Stimulated activated CD8-positive, alpha-beta memory T cell treated with anti-CD3 and anti-CD28 coated beads, Interleukin-4, amount 100 ng/mL, for 48 hours (primary cell): Measurements from ENCODE around the gene DOCK2.
"Not testable (repeated sequence)": the region's sequence is repeated elsewhere in the genome, so short reads cannot be mapped to it uniquely, and the experiment has no call there.

Experiments
- DNase-seq: peaks from one replicate; pipeline ENCODE4 v3.0.0-alpha.2; 2020

The DOCK2 gene

DNA sequence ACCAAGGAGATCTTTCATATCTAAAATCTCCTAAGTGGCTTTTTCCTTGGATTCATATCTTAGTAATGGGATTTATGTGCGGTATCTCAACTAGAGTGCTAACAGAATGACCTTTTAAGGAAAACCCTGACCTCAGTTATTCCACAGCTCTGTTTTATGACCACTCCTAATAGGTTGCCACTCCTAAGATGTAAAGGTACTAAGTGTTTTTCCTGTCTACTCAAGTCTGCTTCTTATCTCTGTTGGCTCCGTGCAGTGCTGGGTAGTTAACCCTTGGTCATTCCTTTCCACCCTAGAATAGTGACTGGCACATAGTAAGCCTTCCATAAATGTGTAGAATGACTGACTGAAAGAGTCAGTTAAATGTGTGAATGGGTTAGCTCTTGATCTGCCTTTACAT, 161.4 kb downstream of the DOCK2 start:
- no peak for DNase-seq

DNA sequence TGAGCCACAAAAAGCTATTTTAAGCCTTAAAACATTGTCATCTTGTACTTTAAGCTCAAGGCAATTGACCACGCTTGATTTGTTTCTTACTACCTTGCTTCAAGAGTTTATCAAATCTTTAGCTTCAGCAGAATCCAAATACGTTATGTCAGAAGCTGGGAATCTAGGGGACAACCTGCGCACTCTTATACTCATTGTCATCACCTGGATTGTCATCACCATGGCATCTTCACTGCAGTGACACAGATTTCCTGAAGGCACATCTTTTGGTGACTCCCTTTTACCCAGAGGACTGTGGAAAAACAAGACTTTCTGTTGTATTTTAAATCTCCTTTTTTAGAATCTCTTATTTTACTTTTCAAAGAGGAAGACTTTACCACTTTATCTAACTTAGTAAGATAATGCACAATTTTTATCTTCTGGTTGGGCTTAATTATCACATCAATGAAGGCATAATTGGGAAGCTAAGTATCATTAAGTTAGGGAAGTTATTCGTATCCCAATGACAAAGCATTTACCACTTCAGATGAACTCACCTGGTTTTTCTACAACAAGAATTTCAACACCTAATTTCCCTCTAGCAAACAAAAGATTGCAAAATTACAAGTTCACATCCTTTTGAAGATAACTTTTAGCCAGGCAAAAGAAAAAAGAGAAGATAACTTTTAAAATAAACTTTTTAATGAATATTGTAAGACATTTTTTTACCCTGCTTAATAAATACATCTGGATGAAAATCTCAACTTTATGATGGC, 162.0 kb downstream of the DOCK2 start:
- no peak for DNase-seq

DNA sequence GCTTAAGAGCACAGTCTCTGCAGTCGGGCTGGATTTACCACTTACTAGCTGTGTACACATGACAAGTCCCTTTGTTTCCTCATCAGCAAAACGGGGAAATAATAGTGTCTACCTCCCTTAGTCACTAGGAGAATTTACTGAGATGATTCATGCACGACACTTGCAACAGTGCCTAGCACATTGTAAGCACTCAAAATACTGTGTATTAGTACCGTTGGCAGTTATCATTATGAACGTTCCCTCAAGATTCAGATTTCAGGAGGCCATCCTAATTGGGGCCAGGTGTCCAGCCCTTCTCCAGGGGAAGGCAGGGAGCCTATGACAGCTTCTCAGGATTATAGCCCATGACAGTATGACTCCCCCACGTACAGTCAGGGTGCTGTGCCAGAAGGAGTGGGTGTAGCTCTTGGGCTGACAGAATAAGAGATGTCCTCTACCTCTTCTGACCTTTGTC, 164.3 kb downstream of the DOCK2 start:
- DNase-seq: no peak

DNA sequence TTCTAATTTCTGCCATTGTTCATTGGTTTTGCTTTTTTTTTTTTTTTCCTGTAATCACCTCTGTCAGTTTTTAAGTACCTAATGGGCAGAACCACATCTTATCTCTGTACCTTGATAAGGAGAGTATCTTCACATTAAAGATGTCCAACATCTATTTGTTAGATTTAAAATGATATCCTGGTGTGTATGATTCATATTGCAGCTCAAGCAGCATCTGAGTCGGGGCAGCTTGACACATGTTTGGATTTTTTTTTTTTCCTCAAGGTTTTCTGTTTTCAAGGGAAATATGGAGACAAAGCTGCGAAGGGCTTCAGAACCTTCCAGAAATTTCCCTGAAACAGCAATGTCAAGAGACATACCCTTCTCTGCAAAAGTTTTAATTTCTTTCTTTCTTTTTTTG, 164.7 kb downstream of the DOCK2 start:
- DNase-seq: no peak

DNA sequence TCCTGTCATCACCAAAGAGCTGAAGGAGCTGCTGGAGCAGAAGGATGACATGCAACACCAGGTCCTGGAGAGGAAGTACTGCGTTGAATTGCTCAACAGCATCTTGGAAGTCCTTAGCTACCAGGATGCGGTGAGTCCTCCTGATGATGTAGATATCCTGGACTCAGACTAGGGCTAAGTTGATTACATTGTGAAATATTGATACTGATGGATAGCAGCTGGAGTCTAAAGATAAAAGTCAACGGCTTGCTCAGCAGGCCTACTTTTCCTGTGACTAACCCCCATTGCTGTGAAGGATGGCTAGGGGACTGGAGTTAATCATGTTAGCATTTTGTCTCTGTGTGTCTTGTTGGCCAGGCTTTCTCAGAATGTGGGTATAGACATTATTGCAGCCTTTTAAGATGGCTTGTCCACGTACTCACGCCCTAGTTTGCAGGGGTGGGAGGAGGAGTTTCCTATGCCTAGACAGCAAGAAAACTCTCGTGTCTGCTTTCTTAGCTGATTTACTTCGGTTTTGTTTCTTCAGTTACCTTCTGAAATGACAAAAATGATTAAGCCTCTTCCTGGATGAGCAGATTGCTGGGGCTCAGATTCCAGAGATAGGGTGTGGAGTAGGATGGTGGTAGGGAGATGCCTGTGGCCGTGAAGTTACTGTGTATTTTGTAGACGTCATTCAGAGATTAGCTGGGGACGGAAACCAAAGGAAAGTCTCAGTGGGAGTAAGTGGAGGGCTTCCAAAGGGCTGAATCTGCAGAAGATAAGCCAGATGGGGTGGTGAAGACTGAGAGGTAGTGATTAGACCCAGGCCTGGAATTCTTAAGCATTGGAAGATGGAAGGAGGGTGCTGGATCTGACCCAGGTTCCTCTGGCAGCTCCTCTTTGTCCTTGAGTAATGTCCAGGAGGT, 166.3 kb downstream of the DOCK2 start:
- DNase-seq: peak; percentile 34

DNA sequence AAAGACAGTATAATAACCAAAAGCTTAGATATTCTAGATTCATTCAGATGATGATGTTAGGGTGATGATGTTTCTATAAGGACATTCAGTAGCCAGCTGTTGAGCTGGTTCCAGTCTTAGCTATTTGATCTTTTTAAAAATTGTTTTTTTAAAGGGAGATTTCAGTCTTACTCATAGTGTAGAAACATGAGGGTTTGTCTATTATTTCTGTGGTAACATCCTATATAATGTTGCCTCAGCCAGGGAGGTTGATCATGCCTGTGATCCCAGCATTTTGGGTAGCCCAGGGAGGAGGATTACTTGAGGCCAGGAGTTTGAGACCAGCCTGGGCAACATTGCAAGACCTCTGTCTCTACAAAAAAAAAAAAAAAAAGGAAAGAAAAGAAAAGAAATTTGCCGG, 167.8 kb downstream of the DOCK2 start:
- DNase-seq: no peak

DNA sequence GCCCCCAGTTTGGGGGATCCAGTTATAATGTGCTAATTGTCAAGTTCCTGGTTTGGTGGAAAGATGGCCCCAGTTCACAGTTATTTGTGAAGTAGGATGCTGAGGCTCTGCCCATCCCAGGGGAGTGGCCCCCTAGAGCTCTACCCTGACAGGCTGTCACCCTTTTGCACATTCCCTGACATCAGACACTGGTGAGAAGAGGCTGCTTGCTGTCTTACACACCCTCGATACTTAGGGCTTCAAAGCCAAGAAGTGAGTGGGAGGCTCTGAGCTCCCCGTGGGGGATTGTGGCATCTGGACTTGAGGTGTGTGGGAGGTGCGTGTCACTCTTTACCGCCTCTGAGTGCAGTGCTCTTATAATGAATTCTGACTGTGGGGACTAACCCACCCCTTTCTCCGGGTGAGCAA, 168.5 kb downstream of the DOCK2 start:
- peak; percentile 76 for DNase-seq

DNA sequence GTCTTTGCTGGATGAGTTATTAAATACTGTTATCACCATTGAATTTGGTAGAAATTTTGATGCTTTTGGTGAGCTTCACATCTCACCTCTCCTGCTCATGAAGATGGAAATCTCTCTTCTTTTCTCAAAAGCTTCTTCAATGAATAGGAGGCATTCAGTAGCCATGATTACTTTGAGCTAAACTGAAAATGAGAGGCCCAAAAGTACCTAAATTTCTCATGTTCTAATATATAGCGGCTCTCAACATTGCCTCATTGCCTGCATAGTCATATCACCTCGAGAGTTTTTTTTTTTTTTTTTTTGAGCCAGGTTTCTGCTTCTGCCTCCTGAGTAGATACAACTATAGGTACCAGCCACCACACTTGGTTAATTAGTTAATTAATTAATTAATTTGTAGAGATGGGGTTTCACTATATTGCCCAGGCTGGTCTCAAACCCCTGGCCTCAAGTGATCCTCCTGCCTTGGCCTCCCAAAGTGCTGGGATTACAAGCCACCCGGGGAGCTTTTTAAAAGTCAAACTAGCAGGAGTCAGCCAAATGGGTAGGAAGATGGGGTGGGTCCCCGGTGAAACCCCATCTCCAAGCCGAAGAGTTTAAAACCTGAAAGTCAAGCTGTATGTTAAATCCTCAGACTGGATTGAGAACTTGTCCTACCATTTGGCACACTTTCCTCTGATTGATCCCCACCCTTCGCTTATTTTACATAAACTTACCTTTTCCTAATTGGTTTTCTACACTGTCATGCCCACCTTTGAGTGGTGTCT, 169.0 kb downstream of the DOCK2 start:
- no peak for DNase-seq

DNA sequence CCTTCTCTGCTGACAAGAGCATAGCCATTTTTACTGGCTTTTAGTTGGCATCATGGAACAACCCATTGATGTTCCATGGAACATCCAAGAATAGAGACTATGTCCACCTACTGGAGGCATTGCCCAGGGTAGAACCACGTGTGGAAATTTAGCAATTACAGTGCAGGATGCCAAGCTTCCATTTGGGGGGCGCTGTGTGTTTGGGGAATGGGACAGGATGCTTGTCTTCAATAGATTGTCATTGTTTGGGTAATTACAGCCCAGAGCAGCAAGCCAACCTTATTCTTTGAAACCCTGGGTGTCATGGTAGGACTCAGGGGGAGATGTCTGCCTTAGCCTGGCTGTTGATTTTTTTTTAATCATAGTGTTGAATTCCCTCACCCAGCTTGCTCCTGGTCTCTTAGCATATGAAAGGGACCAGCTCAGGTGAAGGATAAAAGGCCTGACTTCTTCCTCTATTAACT, 171.1 kb downstream of the DOCK2 start:
- no peak for DNase-seq

DNA sequence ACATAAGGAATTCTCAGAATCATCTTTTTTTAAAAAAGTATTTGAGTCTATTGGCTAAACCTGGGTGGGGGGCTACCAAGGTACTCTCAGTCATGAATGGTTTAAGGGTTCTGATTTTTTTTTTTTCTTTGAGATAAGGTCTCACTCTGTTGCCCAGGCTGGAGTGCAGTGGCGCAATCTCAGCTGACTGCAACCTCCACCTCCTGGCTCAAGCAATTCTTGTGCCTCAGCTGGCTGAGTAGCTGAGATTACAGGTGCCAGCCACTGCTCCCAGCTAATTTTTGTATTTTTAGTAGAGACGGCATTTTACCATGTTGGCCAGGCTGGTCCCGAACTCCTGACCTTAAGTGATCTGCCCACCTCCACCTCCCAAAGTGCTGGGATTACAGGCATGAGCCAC, 171.8 kb downstream of the DOCK2 start:
- DNase-seq: not testable (repeated sequence)

DNA sequence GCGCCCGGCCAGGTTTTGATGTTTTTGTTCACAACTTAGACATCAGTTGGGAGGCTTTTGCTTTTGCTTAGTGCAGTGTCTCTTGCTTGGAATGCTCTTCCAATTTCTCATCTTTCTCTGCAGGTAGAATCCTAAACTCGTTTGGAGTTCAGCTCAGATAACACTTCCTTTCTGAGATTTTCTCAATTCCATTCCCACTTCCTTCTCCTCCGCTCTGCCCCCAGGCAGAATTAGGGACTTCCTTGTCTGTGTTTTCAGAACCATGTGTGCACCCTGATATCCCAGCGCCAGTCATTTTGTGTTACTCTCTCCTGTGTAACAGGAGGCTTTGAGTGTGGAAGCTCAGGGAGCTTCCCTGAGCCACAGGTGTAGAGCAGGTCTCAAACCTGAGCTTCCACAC, 172.2 kb downstream of the DOCK2 start:
- DNase-seq: no peak

DNA sequence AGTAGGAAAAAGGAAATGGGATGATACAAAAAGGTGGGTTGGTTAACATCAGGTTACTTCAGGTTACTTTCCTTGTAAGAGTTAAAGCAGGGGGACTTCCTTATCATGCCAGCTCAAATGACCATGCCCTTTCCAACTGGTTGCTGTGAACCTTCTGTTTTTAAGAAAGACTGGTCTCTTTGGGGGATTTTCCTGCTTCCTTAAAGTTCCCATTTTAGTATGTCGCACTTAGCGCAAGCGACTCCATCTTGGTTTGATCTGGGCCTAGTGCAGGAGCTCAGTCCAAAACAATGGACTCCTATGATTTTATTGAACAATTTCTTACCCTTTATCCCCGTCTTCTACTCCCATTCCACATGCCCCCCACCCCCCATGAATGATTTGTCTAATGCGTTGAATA, 173.4 kb downstream of the DOCK2 start:
- no peak for DNase-seq

DNA sequence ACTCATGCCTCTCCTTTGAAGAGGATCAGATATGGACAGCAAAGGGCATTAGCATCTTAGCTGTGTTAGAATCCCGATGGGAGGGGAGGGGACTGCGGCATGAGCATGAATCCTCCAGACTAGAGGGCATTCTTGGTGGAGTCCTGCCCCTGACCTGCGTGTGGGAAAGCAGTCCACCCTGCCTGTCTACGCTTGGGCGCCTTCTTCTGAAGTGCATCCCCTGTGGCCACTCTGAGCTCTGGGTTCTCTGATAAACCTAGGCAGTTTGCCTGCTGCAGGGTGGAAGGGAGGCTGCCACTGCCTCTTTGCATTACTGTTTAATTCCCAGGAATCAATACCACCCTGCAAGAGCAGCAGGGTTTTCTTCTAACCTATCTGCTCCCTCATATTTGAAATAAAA, 173.9 kb downstream of the DOCK2 start:
- DNase-seq: no peak

DNA sequence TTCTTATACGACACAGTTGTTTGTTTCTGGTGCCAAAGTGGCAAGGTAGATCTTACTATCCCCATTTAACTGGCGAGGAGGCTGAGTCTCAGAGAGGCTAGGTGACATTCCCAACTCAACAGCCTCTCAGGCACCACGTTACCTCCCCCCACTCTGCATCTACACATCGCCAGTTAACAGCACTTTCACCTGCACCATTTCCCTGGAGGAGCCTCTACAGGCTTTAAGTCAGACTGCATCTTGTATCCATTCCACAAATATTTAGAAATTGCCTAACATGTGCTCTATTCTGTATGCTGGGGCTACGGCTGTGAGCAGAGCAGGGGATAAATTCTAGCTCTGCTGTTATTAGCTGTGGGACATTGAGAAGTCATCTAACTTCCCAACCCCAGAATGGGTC, 174.6 kb downstream of the DOCK2 start:
- DNase-seq: no peak

DNA sequence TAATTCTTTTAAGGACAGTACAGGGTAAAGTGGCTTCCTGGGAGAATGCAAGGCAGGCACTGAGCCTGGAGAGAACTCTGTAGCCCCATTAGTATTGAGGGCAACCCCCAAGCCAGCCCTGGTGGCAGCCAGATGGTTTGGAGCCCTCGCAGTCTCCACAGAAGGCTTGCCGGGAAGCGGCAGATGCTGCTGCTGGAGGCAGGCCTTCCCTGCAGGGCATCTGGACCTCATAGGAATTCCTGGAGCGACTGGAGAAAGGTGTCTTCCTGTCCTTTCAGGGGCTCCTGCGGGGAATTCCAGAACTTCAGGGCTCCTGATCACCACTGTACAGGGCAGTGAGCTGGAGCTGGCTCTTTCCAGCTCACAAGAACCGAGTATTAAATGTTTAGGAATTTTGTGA, 175.7 kb downstream of the DOCK2 start:
- no peak for DNase-seq

DNA sequence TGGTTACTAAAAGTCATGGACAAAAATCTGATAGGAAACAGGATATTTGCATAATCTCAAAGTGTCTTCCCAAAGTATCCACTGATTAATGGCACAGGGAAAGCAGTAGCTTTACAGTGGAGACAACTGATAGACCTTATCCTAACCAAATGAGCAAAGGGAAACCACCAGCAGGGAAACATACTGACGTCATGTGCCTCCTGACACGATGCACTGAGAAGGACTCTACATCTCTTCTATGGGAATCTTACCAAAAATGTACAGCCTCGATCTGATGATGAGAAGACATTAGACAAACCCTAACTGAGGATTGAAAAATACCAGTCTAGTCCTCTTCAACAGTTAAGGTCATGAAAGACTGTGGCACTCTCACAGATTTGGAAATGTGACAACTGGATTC, 177.0 kb downstream of the DOCK2 start:
- DNase-seq: no peak

DNA sequence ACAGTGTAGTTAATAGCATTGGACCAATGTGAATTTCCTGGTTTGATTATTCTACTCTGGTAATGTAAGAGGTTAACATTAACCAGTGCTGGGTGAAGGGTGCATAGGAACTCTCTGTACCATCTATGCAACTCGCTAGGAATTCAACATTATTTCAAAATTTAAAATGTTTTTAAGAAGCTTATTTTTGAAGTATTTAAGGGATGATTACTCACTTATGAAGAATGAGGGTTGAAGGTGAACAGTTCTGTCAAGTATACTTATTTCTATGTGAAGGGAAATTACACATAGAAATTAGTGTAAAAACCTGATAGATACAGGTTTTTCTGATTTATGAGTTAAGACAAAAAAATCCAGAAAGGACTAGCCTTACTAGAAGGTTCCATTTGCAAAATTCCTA, 177.4 kb downstream of the DOCK2 start:
- DNase-seq: no peak

DNA sequence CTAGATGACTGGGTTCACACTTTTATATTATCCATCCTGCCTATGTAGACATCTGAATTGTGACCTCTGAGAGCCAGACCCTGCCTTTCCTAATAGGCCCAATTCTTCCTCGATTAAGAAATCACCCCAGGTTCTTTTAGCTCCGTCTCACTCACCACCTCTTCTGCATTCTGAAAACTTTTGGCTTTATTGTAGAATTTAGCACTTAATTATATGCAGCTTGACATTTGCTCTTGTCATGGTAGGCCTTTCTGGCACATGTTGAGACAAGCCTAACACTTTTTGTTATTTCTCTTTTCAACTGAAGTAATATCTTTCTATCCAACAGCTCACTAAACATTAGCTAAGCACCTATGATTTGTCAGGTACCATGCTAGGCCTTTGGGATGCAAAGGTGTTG, 180.0 kb downstream of the DOCK2 start:
- DNase-seq: no peak

DNA sequence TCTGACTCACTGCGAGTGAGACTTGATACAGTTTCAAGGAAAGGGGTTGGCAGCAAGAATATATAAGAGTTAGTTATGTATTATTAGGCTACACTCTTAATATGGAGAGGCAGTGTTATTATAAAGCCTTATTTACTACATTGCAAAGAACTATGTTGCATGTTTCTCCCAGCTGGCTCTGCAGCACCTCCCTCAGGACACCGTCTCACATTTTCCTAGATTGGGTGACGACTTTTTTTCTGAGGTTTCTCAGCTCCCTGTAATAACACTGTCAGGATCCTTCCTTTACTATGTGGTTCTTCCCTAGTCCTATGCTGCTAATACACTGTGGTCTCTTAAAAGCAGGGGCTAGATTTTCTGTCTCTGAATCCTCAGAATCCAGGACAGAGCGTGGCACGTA, 189.5 kb downstream of the DOCK2 start:
- no peak for DNase-seq

DNA sequence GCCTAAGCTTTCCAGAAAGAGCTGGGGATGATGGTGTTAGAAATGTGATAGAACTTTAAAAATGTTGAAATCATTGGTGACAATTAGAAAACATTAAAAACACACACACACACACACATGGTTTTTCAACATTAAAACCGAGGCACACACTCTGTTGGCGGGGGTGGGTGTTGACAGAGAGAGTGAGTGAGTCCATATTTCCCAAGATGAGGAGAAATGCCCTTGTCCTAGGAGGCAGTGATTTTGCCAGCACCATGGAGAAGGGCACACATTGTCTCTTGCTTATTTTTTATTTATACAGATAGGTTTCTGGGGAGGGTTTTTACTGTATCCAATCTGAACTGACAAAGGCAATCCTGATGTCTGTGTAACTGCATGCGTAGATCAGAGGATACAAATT, 190.7 kb downstream of the DOCK2 start:
- no peak for DNase-seq

DNA sequence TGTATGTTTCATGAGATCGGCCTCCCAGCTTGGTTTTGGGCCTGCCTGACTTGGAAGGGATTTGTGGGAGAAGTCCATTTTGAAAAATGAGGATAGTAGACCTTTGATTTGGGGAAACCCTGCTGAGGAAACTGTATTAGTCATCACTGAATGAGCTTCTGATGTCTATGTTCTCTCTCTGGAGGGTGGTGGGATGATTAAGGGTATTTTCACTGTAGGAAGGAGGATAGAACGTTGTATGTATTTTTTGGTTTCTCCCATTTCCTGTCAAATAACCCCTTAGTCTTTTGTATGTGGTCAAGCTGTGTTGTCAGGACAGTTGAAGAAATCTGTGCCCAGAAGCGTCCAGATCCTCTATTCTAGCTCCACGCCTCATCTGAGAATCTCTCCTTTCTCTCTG, 191.3 kb downstream of the DOCK2 start:
- DNase-seq: no peak

DNA sequence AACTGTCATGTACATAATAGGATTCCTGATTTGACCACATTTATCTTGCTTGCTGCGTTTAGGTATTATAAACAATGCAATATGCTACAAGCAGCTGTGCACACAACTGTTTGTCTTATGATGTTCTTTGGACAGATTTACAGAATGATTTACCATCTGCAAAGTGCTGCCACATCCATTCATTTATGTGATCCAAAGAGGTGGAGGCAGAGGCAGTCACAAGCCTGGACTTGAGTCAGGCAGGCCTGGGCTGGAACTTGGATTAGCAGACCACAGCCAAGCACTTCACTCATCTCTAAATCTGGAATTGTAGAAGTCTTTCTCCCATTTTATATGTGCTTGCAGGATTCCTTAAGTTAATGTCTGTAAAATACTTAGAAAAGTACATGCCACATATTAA, 194.3 kb downstream of the DOCK2 start:
- no peak for DNase-seq

DNA sequence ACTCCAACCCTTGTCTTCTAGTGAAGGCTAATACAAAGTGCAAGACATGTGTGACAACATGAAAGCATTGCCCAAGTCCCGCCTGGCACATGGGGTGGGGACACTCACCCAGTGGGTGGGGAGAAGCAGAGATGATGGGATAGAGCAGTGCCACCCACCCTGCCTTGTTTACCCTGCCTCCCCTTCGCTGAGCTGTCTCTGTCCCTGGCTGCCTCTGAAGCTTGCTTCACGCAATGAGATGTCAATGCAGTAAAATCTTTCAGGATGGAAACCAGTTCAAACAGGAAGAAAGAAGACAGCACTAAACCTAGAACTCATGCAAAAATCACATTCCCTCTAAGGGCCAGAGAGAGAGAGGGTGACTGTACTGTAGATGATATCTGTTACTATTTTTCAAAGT, 195.2 kb downstream of the DOCK2 start:
- DNase-seq: no peak
